Small intestine (tissue), 4 donors: Measurements from ENCODE around the gene PLA2G4D. TPM values are rescaled to one million over a fixed set of nuclear protein-coding genes. Genes with fewer than 3 reads are reported as not detected.

Experiments
- polyA plus RNA-seq, 4 donors: library from polyadenylated mRNA; stranded (reverse) in 3 of 4; unstranded in 1 of 4; fragments of 200-250 nt in 3 of 4; fragments of 120-200 nt in 1 of 4; gene quantifications; one replicate each; pipeline versions ENCODE4 v1.2.1 to v1.2.3, GENCODE V29; 2013
- donor health status: healthy with polysubstance abuse.
- donor health status: Bipolar disorder and iron deficiency.
- donor health status: healthy.

Gene PLA2G4D
- polyA plus RNA-seq, 4 donors: 0.18 to 0.22 (median 0.18) TPM; not detected in 1

Other genes with a start within 250 kb of the PLA2G4D start
- gene SPTBN5, start 200.5 kb downstream of the PLA2G4D start, polyA plus RNA-seq: 1 to 10 TPM in 1 of 4 donors, under 1 TPM in 3; 0.45 to 1.6 (median 0.57) TPM
- gene EHD4, start 122.0 kb downstream of the PLA2G4D start, polyA plus RNA-seq: 10 to 100 TPM in 2 of 4 donors, 1 to 10 TPM in 2; 9.4 to 14.1 (median 11.5) TPM
- gene PLA2G4E, start 73.5 kb downstream of the PLA2G4D start, polyA plus RNA-seq: under 1 TPM in 2 of 4 donors, not detected in 2; 0.13 to 0.80 TPM
- 10 to 100 TPM in 2 of 4 donors, 1 to 10 TPM in 2; 3.2 to 27.5 (median 11.0) TPM for gene PLA2G4F, start 62.1 kb upstream of the PLA2G4D start, polyA plus RNA-seq
- 10 to 100 TPM; 28.2 to 58.3 (median 41.4) TPM for gene VPS39, start 113.7 kb upstream of the PLA2G4D start, polyA plus RNA-seq
- 10 to 100 TPM in 3 of 4 donors, 1 to 10 TPM in 1; 5.1 to 25.8 (median 11.1) TPM for gene GANC, start 178.6 kb upstream of the PLA2G4D start, polyA plus RNA-seq
- 10 to 100 TPM; 10.5 to 68.6 (median 24.3) TPM for gene TMEM87A, start 178.9 kb upstream of the PLA2G4D start, polyA plus RNA-seq